DLD1 (cell line): ENCODE data around the gene IL34.
"Not testable (repeated sequence)": the region's sequence is repeated elsewhere in the genome, so short reads cannot be mapped to it uniquely, and the experiment has no call there.

Experiments used
- in situ Hi-C: cut with HindIII; loops from 2 replicates; pipeline ENCODE4 v1.10.0; 2017; ENCODE audit warnings: low sequenced_read_pairs

Gene IL34

GRCh38 chr16:70646260-70647241 is at the start of gene IL34:
Gene IL34, plus strand, starts transcription at chr16:70646559. Its CDS starts 389 bp downstream, at chr16:70646948.
- in situ Hi-C loops = no loop called here

- in situ Hi-C loops = no loop called here
These were observed 49.1 kb upstream of the IL34 start for GRCh38 chr16:70597135-70597835.

- in situ Hi-C loops = no loop called here
These were observed 47.3 kb upstream of the IL34 start for GRCh38 chr16:70598937-70599503.

- in situ Hi-C loops = no loop called here
These were observed 45.6 kb upstream of the IL34 start for GRCh38 chr16:70600730-70601129.

GRCh38 chr16:70601576-70602575 is 44.5 kb upstream of the IL34 start:
- in situ Hi-C loops = no loop called here

- in situ Hi-C loops = no loop called here
These were observed 43.5 kb upstream of the IL34 start for GRCh38 chr16:70602831-70603230.

GRCh38 chr16:70604407-70605282 is 41.7 kb upstream of the IL34 start:
- in situ Hi-C loops = no loop called here

- in situ Hi-C loops = no loop called here
These were observed 41.1 kb upstream of the IL34 start for GRCh38 chr16:70605283-70605657.

GRCh38 chr16:70608521-70608920 is 37.8 kb upstream of the IL34 start:
- in situ Hi-C loops = no loop called here

GRCh38 chr16:70610273-70611223 is 35.8 kb upstream of the IL34 start:
- in situ Hi-C loops = no loop called here

GRCh38 chr16:70611224-70611598 is 35.1 kb upstream of the IL34 start:
- in situ Hi-C loops = no loop called here

GRCh38 chr16:70611785-70612303 is 34.5 kb upstream of the IL34 start:
- in situ Hi-C loops = no loop called here

GRCh38 chr16:70612931-70613330 is 33.4 kb upstream of the IL34 start:
- in situ Hi-C loops = no loop called here

- in situ Hi-C loops = no loop called here
These were observed 32.0 kb upstream of the IL34 start for GRCh38 chr16:70614208-70614951.

GRCh38 chr16:70615945-70616344 is 30.4 kb upstream of the IL34 start:
- in situ Hi-C loops = no loop called here

- in situ Hi-C loops = not testable (repeated sequence)
These were observed 24.5 kb upstream of the IL34 start for GRCh38 chr16:70621864-70622263.

GRCh38 chr16:70627696-70628095 is 18.7 kb upstream of the IL34 start:
- in situ Hi-C loops = no loop called here
